Measurements from ENCODE around the gene PRKCE. TPM values are rescaled to one million over a fixed set of nuclear protein-coding genes. Genes with fewer than 3 reads are reported as not detected.

Gene PRKCE
- total RNA-seq, 1 donor: 12.5 TPM

DNA sequence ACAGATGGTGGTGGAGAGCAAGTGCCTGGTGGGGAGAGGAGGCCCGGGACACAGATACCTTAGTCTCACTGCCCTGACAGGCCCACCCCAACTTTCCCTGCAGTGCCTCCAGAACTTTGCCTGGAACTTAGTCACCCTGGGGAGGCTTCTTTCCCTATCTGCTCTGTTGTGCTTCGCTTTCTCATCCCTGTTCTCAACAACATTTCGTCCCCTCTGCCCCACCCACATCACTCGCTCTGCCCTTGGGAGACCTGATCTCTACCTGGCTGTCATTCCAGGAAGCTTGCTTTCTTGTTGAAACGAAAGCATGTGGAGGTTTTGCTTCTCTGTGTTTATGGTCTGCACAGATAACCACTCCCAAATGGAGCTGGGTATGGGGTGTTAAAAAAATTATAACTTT, 93.8 kb downstream of the PRKCE start:
- H3K4me3 ChIP-seq (ENCODE audit: low read depth, low read length): no peak overlapping the region
- TF ChIP-seq, protein P1, sequence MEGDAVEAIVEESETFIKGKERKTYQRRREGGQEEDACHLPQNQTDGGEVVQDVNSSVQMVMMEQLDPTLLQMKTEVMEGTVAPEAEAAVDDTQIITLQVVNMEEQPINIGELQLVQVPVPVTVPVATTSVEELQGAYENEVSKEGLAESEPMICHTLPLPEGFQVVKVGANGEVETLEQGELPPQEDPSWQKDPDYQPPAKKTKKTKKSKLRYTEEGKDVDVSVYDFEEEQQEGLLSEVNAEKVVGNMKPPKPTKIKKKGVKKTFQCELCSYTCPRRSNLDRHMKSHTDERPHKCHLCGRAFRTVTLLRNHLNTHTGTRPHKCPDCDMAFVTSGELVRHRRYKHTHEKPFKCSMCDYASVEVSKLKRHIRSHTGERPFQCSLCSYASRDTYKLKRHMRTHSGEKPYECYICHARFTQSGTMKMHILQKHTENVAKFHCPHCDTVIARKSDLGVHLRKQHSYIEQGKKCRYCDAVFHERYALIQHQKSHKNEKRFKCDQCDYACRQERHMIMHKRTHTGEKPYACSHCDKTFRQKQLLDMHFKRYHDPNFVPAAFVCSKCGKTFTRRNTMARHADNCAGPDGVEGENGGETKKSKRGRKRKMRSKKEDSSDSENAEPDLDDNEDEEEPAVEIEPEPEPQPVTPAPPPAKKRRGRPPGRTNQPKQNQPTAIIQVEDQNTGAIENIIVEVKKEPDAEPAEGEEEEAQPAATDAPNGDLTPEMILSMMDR (IDR thresholded peaks at IDR 0.05; ENCODE audit: insufficient read depth, low read length): no peak
- no peak for DNase-seq (ENCODE audit: low read depth)

DNA sequence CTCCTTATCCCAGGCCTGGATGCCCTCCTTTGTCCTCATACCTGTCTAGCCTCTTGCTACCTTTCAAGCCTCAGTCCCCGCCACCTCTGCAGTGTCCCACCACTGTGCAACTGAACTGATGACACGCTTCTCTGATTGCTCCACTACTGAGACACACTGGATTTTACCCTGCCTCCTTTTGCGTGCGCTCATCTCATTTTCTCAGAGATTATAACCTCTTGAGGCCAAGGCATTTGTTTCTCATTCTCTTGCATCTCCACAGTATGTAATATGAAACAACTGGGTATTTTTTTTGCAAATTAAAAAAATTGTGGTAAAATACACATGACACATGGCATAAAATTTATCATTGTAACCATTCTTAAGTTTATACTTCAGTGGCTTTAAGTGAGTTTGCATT, 95.4 kb downstream of the PRKCE start:
- TF ChIP-seq, protein P1 (IDR thresholded peaks at IDR 0.05; ENCODE audit: insufficient read depth, low read length): no peak
- DNase-seq (ENCODE audit: low read depth): no peak
- H3K4me3 ChIP-seq (ENCODE audit: low read depth, low read length): no peak overlapping the region

DNA sequence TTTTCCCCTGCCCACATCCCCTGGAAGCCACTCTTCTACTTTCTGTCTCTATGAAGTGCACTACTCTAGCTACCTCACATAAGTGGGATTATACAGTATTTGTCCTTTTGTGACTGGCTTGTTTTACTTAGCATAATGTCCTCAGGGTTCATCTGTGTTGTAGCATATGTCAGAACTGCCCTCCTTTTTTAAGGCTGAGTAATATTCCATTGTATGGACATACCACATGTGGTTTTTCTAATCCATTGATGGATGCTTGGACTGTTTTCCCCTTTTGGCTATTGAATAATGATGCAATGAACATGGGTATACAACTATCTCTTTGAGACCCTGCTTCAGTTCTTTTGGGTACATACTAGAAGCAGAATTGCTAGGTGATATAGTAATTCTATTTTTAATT, 95.9 kb downstream of the PRKCE start:
- TF ChIP-seq, protein P1 (IDR thresholded peaks at IDR 0.05; ENCODE audit: insufficient read depth, low read length): no peak
- DNase-seq (ENCODE audit: low read depth): no peak
- H3K4me3 ChIP-seq (ENCODE audit: low read depth, low read length): no peak overlapping the region

DNA sequence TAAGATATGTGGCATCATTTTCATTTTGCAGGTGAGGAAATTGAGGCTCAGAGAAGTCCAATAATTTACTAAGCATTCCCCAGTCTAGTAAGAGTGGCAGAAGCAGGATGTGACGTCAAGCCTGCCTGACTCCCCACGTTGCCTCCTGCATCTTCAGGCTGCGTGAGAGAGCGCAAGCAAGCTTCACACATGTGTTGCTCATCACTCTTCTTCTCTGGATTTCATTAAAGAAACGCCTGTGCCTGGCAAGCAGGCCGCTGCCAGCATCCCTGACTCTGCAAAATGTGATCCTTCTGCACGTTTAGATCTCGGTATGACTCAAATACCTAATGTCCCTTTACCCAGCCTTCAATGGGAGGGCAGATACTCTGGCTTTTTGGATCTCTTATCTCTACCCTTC, 96.8 kb downstream of the PRKCE start:
- DNase-seq (ENCODE audit: low read depth): peak; percentile 93
- TF ChIP-seq, protein P1 (IDR thresholded peaks at IDR 0.05; ENCODE audit: insufficient read depth, low read length): no peak
- no peak overlapping the region for H3K4me3 ChIP-seq (ENCODE audit: low read depth, low read length)

DNA sequence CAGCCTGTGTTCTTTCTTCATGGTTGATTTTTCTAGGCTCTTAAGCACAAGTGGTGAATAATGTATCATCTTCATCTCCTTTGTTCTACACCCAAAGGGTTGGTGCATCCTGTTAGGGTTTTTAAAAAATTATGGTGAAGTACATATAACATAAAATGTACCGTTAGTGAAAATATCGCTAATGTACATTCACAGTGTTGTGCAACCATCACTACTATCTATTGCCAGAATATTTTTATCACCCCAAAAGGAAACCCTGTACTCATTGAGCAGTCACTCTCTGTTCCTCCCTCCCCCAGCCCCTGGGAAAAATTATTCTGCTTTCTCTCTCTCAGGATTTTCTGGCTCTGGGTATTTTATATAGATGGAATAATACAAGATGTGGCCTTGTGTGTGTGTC, 98.5 kb downstream of the PRKCE start:
- H3K4me3 ChIP-seq (ENCODE audit: low read depth, low read length): no peak overlapping the region
- DNase-seq (ENCODE audit: low read depth): no peak
- TF ChIP-seq, protein P1 (IDR thresholded peaks at IDR 0.05; ENCODE audit: insufficient read depth, low read length): no peak

DNA sequence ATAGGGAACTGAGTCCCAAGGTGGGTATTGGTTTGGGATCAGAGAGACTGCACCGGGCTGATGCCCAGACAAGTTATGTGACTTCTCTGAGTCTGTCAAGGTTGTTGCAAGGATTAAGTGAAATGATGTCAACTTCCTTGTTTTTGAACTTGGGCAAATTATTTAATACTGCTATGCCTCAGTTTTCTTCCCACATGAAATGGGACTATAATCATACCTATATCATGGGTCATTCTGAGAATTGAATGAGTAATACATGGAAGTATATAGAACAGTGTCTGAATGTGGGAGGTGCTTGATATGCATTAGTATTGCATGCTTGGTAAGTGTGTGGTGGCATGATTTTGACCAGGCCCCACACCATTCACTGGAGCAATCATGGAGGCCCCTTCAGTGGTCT, 99.0 kb downstream of the PRKCE start:
- no peak for DNase-seq (ENCODE audit: low read depth)
- TF ChIP-seq, protein P1 (IDR thresholded peaks at IDR 0.05; ENCODE audit: insufficient read depth, low read length): no peak
- no peak overlapping the region for H3K4me3 ChIP-seq (ENCODE audit: low read depth, low read length)

DNA sequence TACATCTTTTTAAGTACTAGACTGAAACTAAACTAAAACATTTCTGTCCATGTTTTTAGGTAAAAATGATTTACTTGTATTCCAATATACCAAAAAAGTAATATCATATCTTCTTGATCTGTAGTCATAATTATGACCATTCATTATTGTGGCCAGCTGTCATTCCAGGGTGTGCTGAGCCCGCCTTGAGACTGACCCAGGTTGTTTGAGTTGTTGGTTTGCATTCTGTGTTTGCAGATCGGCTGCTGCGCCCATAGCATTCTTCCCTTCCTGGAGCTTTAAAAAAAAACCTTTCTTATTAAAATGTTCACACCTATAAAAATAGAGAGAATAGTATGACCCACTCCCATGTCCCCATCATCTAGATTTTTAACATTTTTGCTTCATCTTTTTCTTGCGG, 101.9 kb downstream of the PRKCE start:
- no peak overlapping the region for H3K4me3 ChIP-seq (ENCODE audit: low read depth, low read length)
- DNase-seq (ENCODE audit: low read depth): no peak
- TF ChIP-seq, protein P1 (IDR thresholded peaks at IDR 0.05; ENCODE audit: insufficient read depth, low read length): no peak

Data from fibroblast of the aortic adventitia (primary cell).